AG04450 (cell line): Measurements from ENCODE around the gene PLCXD3. TPM values are rescaled to one million over a fixed set of nuclear protein-coding genes. Genes with fewer than 3 reads are reported as not detected.

Source experiments
- CTCF ChIA-PET: fragments of 300-600, 350-600 bp; formaldehyde crosslinking; extraction: SDS; loops from one replicate; lab custom pipeline; 2022; ENCODE audit warnings: antibody characterized with exemption, inconsistent platforms; lab: Charles Lee
- POLR2A ChIA-PET: fragments of 350-600 bp; formaldehyde crosslinking; extraction: SDS; loops from one replicate; lab custom pipeline; 2021; ENCODE audit warnings: antibody characterized with exemption, inconsistent platforms; lab: Yijun Ruan, JAX
- DNase-seq: peaks from one replicate; pipeline ENCODE4 v3.0.0-alpha.2; 2011; ENCODE audit warnings: low read depth, low spot score
- H3K27ac ChIP-seq: one replicate; pipeline ENCODE4 v1.5.1; 2012; ENCODE audit warnings: low read depth, low read length, control low read depth
- H3K27me3 ChIP-seq: one replicate; pipeline ENCODE4 v1.6.0; 2012; ENCODE audit warnings: low read length; ENCODE audit not compliant: control insufficient read depth, insufficient read depth
- H3K4me3 ChIP-seq: 2 replicates; pipeline ENCODE4 v1.5.1; 2011; ENCODE audit warnings: mild to moderate bottlenecking, low read depth, low read length, control low read depth
- H3K9me3 ChIP-seq: 2 replicates; pipeline ENCODE4 v1.5.1; 2012; ENCODE audit warnings: low read length; ENCODE audit not compliant: control insufficient read depth, insufficient read depth
- CTCF ChIP-seq: IDR thresholded peaks from 2 replicates; pipeline ENCODE4 v1.5.1; 2011; ENCODE audit warnings: low read depth, low read length, control low read depth, inconsistent platforms
- polyA plus RNA-seq: library from polyadenylated mRNA; depleted of rRNA; stranded (reverse); fragments of >200 nt; gene quantifications from 2 replicates; pipeline ENCODE4 v1.2.3, GENCODE V29; 2011

The PLCXD3 gene
- polyA plus RNA-seq, 1 experiment, result 0.02 TPM

DNA sequence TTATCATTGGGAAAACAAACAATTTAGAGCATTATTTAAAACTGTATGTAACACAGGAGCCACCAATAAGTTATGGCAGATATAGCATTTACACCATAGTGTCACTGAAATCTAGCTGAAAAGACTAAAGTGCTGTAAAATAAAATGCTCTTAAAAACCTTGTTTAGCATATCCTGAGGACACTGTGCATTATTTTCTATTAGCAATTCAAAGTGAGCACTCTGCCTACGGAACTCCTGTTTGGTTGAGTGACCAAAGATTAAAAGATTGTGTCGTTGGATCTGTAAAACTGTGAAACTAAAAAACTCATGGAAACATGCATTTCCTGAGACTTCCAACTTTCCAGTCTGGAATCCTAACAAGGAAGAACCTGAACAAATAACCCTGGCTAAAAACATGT is 201.1 kb downstream of the PLCXD3 start:
- H3K9me3 ChIP-seq, result no peaks in the 10 kb centered on the region
- H3K27me3 ChIP-seq, result no peaks in the 10 kb centered on the region
- POLR2A ChIA-PET, result no interaction called here
- H3K4me3 ChIP-seq, result no peak overlapping the region
- no peak for TF ChIP-seq CTCF
- no peak overlapping the region for H3K27ac ChIP-seq
- CTCF ChIA-PET, result no interaction called here
- DNase-seq, result no peak

- Histone ChIP-seq H3K27ac (no peak overlapping the region), H3K27me3 (no peaks in the 10 kb centered on the region), H3K9me3 (no peaks in the 10 kb centered on the region), H3K4me3 (no peak overlapping the region)
- ChIA-PET CTCF (interaction anchor here (1.1 kb wide), 1 partner anchor 402 kb away, joined by 4 read pairs; no protein-coding TSS in a partner anchor), POLR2A (interaction anchor here (0.6 kb wide), 1 partner anchor 1124 kb away, joined by 5 read pairs; no protein-coding TSS in a partner anchor)
- no peak for DNase-seq
- no peak for TF ChIP-seq CTCF
Observed at GRCh38 chr5:41306005-41306404, 204.4 kb downstream of the PLCXD3 start.

DNA sequence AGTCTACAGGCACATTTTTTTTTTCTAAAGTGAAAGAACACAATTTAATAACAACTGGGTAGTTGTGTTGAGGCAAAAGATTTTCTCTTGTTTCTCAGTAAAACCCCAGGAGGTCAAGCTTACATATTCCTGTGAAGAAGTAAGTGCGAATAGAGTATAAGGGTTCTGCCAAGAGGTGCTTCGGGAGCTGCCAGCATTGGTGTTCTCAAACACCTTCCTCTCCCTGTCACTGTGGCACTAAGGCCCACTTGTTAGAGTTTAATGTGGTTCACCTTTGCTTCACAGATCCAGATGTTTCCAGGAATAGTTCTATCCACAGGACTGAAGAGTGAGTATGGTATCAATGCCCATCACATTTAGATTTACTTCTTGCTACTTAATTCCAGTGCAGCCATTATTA is 205.3 kb downstream of the PLCXD3 start:
- ChIA-PET POLR2A (no interaction called here), CTCF (no interaction called here)
- no peak overlapping the region for H3K27ac ChIP-seq
- no peaks in the 10 kb centered on the region for H3K9me3 ChIP-seq
- TF ChIP-seq CTCF, result no peak
- H3K27me3 ChIP-seq, result no peaks in the 10 kb centered on the region
- no peak overlapping the region for H3K4me3 ChIP-seq
- DNase-seq, result no peak

- Histone ChIP-seq H3K4me3 (no peak overlapping the region), H3K9me3 (no peaks in the 10 kb centered on the region), H3K27ac (no peak overlapping the region), H3K27me3 (no peaks in the 10 kb centered on the region)
- TF ChIP-seq CTCF, result no peak
- POLR2A ChIA-PET, result no interaction called here
- CTCF ChIA-PET, result interaction anchor here (2.9 kb wide), 1 partner anchor 391 kb away, joined by 6 read pairs; no protein-coding TSS in a partner anchor
- no peak for DNase-seq
Observed at GRCh38 chr5:41296066-41296465, 214.3 kb downstream of the PLCXD3 start.

DNA sequence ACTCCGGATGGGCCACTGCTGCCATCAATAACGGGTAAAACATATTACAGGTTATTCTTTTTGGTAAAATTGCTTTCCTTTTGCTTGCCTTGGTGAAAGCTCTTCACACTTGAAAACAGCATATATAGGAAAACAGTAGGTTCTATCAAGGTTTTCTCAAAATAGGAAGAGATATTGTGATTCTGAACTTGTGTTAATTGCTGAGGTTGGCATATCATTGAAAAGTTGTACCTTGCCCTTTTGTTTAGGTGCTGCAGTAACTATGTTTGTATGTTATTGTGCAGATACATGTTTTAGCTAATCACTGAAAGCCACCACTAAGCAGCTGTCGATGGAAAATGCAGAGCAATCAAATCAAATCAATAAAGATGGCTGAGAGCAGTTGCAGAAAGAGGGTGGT is 219.1 kb downstream of the PLCXD3 start:
- no peaks in the 10 kb centered on the region for H3K27me3 ChIP-seq
- H3K27ac ChIP-seq, result no peak overlapping the region
- no peak for DNase-seq
- H3K4me3 ChIP-seq, result no peak overlapping the region
- TF ChIP-seq CTCF, result no peak
- POLR2A ChIA-PET, result no interaction called here
- CTCF ChIA-PET, result no interaction called here
- H3K9me3 ChIP-seq, result no peaks in the 10 kb centered on the region
